ENCODE results near the gene RBL2.
"Not testable (repeated sequence)": the region's sequence is repeated elsewhere in the genome, so short reads cannot be mapped to it uniquely, and the experiment has no call there.

Gene RBL2

DNA sequence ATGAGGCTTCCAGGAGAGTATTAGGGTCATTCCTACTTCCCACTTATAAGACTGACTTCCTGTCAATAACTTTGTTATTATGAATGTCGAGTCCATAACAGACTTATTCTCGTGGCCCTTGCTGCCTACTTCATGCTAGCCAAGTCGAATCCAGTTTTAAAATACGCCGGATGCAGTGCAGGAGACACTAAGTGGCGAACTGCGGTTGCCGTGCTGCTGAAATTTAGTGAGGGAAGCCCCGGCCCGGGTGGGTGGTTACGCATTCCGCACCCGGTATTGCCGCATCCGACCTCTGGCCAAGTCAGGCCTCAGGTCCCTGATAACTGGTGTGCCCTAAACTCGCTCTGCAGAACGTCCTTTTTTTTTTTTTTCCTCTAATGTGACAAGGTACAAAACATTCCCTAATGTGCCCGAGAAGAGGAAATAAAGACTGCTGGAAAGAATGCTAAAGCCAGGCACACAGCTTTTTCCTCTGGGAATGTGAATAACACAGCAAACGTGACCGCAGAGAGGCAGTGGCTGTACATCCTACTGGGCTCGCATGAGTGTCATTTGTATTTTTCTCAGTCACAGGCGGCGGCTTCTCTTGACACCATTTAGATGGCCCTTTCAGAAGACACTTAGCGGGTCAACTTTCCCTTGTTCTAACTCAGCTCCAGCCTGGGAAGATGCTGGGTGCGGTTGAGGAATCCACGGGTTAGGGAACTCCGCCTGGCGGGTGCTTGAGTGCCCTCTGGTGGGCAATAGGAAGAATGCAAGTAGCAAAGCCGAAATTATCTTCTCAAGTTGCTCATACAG, 75.8 kb downstream of the RBL2 start:
- DNase-seq: peak; percentile 41

DNA sequence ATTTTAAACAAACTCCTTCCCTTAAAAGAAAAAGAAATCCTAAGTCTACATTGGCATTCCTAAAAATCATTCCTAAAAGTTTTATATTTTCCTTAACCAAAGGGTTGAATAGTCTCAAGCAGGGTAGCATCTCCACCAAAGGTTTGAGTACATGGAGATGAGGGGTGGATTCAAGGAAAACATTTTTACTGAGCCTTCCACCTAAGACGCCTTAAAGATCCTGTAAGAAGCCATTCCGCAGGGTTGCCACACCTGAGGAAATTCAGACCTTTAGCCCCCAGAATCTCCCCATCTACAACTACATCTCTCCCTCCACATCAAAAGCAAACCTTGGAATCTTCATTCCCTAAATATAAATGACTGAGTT, 76.4 kb downstream of the RBL2 start:
- no peak for DNase-seq

DNA sequence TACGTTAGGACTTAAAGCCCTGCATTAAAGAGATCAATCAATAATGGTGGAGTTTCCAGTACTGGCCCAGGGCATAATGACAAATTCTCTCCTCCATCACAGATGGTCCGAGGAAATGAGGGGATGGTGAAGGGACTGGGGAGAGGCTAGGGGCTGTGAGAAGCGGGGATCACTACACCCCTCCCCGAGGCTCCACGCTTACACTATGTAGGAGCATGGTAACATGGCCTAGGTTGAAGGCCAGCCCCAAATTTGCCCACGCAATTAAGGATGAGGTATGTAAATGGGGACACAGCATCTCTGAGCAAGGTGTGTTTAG, 76.8 kb downstream of the RBL2 start:
- DNase-seq: no peak

DNA sequence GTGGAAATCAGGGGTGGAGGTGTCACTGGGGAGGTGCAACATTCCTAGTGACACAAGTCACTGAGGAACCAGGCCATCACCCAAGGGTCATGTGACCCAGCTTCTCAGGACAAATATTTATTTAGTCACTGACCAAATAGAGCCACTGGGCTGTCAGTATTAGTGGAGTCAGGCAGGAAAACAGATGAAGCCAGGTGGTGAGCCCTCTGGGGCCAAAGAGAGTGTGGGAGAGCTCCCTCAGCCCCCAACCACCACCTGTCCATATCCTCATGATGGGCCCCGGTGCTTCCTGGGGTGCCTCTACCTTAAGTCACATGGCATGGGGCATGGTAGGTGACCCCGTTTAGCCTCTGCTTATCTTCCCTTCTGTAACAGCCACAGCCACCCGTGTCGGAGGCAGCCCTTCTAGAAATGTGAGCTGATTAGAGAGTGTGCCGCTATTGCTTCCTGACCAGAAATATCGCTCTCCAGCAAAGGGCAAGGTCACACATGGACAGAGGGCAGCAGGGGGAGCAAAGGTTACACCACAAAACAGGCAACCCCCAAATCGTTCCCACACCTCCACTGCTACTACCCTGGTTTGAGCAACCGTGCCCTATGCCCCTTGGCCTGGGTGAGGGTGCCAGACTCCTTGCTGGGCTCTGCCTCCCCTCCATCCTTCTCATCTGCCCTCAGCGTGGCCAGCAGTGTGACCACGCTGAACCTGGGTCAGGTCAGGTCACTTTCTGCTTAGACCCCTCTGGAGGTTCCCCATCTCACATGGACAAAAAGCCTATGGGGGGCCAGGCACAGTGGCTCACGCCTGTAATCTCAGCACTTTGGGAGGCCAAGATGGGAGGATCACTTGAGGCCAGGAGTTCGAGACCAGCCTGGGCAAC, 77.4 kb downstream of the RBL2 start:
- DNase-seq: no peak

DNA sequence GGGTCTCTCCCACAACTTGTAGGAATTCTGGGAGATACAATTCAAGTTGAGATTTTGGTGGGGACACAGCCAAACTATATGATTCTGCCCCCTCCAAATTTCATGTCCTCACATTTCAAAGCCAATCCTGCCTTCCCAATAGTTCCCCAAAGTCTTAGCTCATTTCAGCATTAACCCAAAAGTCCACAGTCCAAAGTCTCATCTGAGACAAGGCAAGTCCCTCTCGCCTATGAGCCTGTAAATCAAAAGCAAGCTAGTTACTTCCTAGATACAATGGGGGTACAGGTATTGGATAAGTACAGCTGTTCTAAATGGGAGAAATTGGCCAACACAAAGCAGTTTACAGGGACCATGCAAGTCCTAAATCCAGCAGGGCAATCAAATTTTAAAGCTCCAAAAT, 78.5 kb downstream of the RBL2 start:
- DNase-seq: not testable (repeated sequence)

DNA sequence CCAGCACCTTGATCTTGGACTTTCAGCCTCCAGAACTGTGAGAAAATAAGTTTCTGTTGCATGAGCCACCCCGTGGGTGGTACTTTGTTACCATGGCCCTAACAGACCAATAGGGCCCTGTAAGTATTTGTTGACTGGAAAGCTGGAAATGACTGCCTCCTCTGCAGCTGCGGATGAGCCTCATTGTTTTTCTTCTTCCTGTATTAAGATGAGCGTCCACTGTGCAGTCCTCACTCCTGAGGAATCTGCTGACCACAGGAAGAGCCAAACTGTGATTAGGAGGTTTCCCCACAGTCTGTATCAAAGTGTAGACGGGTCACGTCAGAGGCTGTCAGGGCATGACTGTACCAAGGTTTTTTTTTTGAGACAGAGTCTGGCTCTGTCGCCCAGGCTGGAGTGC, 81.0 kb downstream of the RBL2 start:
- DNase-seq: no peak

DNA sequence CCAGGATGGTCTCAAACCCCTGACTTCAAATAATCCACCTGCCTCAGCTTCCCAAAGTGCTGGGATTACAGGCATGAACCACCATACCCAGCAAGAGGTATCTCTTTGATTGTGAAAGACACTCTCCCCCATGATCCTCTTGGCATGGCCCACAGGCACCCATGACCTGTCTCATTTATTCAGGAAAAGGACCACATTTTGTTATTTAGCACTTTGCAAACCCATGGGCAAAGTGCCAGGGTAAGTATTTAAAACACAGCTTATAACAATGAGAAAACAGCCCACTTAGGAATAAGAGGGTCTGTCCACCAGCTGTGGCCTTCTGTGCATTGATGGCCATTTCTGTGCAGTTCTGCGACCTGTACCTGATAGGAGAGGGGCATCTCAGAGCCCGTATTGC, 81.5 kb downstream of the RBL2 start:
- no peak for DNase-seq

DNA sequence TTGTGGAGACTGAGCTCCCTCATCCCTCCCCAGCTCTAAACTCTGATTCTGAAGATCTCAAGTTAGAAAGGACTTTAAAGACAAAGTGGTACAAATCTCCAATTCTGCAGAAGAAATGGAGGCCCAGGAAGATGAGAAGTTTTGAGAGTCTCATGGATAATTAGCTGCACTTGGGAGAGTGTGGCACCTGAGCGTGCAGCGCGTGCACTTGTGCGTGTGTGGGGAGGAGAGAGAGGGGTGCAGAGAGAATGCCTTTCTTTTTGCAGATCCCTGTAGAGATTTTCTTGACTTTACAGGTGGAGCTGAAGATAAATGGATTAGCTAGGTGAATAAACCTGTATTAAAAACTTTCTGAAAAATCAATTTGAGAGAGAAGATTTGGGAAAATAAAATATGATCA, 83.6 kb downstream of the RBL2 start:
- no peak for DNase-seq

DNA sequence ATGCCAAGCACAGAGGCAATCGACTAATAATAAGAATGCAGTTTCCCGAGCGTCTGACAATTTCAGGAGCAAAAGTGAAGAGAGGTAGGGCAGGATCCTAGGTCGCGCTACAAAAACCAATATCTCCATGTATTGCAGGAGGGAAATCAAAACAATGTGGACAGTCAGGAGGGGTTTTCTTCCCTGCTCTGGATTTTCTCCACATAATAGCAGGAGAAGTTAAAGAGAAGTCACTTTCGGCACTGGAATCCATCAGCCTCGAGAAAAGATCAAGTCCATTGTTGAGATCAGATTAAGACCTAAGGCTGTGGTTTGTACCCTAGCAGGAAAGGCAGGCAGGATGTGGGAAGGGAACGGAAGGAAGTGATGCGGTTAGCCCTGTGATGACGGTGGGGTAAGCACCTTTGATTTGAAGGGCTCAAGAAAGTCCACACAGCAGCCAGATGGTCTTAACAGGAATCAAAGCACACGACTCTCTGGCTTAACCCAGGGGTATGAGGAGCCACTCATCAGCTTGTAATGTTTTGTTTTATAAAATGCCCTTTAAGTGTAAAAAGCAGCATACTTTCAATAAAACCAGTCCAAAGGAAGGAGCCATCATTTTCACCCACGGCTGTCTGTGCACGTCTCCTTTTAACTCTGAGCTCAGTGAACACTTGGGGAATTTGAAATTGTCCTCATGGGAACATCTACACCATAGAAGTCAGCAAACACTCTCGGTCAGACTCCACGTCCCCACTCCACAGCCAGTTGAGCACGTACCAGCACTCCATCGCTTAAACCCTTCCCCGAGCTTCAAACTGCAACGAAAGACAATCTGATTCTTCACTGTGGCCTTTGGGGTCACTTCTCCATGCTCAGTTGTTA, 84.5 kb downstream of the RBL2 start:
- DNase-seq: peak; percentile 78

DNA sequence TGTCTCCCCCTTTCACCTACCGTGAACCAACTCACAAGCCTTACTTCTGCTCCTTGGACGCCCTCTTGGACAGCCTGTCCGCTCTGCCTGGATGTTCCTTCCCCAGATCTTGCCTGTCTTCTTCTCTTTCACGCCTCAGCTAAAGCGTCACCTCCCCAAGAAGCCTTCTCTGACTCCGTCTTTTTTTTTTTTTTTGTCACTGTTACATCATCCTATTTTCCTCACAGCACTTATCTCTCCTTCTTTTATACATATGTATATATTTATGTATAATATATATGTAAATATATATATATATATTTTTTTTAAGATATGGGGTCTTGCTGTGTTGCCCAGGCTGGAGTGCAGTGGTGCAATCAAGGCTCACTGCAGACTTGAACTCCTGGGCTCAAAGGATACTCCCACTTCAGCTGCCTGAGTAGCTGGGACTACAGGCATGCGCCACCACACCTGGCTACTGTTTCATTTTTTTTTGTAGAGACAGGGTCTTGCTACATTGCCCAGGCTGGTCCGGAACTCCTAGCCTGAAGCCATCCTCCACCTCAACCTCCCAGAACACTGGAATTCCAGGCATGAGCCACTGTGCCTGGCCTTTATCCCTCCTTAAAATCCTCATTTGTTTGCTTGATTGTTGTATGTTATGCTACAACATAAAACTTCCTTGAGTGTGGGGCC, 85.3 kb downstream of the RBL2 start:
- DNase-seq: no peak

DNA sequence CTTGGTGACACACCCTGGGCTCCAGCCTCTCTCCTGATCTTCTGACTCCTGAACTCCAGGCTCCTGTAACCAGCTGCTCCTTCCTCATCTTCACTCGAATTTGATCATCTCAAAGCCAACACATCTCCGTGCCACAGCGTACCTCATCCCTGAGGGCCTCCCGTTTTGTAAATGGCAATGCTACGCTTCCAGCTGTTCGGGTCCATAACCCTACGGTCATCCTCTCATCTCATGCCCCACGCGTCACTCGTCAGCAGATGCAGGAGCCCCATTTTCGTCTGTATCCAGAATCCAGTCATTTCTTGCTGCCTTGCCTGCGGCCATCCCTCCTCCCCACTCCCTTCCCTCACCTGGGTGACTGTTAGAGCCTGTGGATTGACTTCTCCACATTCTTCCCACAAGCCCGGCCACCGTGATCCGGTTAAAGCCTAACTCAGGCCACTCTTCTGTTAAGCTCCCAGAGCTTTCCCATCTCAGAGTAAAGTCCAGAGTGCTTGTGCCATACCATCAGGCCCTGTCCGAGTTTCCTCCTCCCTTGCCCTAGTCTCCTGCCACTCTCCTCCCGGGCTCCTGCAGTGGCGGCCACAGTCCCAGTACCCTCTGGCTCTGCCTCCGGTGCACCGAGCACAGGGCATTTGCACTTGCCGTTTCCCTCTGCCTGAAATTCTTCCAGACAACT, 89.0 kb downstream of the RBL2 start:
- no peak for DNase-seq

DNA sequence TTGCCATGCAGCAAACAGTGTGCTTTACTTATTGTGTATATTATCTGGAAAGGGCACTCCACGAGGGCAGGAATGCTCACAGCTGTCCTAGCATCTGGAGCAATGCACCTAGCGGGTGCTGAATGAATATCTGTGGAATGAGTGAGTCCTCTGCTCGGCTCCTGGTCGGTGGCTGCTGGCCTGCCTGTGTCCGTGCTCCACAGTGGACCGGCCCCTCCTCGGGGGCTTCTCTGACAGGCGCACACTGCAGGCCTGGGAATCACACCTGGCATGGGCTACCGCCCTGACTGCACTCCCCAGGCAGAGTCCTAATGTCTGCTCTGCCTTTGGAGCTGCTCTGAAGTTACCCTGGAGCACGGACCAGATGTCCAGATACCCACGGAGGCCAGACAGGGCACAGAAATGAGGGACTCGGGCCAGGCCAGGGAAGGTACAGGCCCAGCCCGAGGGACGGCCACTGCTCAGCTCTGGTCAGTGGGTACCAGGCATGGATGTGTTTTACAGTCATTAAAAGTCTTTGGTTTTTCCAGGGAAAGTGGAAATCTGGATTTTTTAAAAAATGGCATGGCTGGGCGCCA, 89.8 kb downstream of the RBL2 start:
- DNase-seq: no peak

DNA sequence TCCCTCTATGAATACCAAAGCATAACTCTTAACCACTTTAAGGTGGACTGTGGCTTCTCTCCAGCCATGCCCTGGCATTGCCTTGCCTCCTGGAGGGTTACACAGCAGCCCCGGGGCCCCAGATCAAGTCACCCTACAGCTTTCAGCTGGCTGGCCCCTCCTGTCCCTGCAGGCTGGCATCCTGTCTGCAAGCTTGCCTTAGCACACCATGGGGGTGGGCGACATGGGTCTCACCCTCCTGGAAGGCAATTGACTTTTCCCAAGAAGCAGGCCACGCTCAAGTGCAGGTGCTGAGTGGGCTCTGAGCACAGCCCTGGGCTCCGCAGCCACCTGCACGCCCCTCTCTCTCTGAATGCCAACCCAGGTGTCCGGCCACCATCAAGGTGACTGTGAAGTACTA, 94.5 kb downstream of the RBL2 start:
- no peak for DNase-seq

DNA sequence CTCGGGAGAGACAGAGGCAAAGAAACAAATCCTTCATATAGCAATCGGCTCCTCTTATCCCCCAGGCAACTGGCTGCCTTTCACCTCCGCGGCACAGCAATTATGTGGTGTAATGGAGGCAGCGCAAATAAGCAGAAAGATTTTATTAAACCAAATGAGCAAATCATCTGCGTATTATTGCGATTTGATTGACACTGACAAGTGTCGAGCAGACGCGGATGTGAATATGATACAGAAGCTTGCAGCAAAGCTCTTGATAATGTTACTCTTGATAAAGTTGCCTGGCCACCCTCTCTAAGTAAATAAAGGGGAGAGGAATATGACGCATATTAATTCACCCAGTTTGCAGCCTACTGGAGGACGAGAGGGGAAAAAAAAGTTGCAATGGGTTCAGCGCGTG, 95.2 kb downstream of the RBL2 start:
- DNase-seq: no peak

DNA sequence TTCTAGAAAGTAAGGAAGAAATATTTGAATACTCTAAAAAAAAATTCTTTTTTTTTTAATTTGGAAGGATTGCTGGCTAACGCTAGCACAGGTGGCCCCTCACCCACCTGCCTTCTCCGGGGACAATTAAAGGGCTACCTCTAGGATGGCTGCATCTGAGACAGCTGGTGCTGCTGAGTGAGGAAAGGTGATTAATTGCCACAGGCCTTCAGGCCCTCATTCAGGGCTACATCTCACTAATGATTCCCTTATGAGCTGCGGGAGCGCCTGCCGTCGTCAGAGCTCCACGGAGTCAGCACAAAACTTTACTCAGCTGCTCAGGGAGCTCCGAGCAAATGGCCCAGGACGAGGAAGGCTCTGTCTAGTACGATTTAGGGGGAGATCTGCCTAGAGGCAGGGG, 95.8 kb downstream of the RBL2 start:
- no peak for DNase-seq

DNA sequence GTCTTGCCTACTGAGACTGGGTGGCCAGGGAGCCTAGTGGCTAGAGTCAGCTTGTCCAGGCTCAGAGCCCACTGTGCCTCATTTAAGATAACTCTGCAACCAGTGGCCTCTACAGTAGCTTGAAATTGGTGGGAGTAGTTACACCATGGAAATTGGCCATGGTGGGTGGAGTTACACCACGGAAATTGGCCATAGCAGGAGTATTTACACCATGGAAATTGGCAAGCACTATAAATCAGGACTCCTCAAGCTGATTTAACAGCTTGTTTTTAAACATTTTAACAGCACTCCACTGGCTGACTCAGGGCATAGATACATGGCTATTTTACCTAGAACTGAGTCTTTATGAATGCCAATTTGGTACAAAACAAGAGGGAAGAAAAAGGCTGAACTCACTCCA, 96.5 kb downstream of the RBL2 start:
- DNase-seq: no peak

DNA sequence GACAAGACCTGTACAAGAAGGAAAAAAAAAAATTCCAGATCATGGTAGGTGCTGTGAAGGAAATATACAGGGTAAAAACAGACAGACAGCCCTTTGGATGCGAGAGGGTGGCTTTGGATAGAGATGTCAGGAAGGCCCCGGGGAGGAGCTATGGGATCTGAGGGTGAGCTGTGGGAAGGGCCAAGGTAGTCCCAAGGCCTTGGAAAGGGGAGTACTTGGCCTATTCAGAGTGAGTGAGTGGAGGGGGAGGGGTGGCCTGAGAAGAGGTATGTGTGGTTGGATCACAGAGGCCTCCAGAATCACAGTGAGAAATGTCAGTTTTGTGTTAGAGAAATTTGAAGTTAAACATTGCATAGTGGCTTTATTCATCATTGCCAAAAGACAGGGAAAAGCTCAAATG, 99.9 kb downstream of the RBL2 start:
- DNase-seq: no peak

DNA sequence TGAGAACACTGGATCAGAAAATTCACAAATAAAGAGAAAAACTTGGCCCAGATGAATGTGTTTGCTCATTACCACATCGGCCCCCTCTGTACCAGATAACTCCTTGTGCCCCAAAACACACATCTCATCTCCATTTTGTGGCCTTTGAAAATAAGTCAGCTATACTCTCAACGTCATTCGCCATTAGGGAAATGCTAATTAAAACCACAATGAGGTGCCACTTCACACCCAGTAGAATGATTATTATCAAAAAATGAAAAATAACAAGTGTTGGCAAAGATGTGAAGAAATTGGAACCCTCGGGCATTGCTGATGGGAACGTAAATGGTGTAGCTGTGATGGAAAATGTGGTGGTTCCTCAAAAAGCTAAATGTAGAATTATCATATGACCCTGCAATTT, 103.4 kb downstream of the RBL2 start:
- no peak for DNase-seq

DNA sequence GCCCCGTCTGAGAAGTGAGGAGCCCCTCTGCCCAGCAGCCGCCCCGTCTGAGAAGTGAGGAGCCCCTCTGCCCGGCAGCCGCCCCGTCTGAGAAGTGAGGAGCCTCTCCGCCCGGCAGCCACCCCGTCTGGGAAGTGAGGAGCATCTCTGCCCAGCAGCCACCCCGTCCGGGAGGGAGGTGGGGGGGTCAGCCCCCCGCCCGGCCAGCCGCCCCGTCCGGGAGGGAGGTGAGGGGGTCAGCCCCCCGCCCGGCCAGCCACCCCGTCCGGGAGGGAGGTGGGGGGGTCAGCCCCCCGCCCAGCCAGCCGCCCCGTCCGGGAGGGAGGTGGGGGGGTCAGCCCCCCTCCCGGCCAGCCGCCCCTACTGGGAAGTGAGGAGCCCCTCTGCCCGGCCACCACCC, 105.1 kb downstream of the RBL2 start:
- DNase-seq: not testable (repeated sequence)

DNA sequence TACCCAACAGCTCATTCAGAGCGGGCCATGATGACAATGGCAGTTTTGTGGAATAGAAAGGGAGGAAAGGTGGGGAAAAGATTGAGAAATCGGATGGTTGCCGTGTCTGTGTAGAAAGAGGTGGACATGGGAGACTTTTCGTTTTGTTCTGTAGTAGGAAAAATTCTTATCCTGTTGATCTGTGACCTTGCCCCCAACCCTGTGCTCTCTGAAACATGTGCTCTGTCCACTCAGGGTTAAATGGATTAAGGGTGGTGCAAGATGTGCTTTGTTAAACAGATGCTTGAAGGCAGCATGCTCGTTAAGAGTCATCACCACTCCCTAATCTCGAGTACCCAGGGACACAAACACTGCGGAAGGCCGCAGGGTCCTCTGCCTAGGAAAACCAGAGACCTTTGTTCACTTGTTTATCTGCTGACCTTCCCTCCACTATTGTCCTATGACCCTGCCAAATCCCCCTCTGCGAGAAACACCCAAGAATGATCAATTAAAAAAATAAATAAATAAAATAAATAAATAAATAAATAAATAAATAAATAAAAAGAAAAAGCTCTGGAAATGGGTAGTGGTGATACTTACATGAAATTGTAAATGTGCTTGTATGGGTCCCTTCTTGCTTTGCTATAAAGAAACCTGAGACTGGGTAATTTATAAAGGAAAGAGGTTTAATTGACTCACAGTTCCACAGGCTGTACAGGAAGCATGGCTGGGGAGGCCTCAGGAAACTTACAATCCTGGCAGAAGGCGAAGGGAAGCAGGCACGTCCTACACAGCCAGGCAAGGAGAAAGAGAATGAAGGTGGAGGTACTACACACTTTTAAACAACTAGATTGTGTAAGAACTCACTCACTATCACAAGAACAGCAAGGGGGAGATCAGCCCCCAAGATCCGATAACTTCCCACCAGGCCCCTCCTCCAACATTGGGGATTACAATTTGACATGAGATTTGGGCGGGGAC, 105.8 kb downstream of the RBL2 start:
- DNase-seq: not testable (repeated sequence)

Measured in activated gamma-delta T cell treated with Interleukin-2 at 50 U/mL for 16 hours (primary cell).